Kidney (tissue), 14 donors: Measurements from ENCODE around the gene RPS18. TPM values are rescaled to one million over a fixed set of nuclear protein-coding genes. Genes with fewer than 3 reads are reported as not detected.
A peak's percentile ranks its signal among the peaks of the same experiment; 100 is the strongest.
"Not testable (repeated sequence)": the region's sequence is repeated elsewhere in the genome, so short reads cannot be mapped to it uniquely, and the experiment has no call there.

Experiments
- DNase-seq, 5 donors: peaks; one replicate each; pipeline ENCODE4 v3.0.0-alpha.2; 2013 to 2020
- FAIRE-seq: peaks from 2 replicates; lab custom pipeline; 2012; peaks lifted over from hg19 to GRCh38; lab: Jason Lieb, UNC
- H3K27ac ChIP-seq, 2 donors: one replicate each; pipeline ENCODE4 v1.7.0; 2013; ENCODE audit warnings: low read depth in 2 of 2, low read length in 2 of 2, inconsistent platforms in 1 of 2
- H3K27me3 ChIP-seq: one replicate; pipeline ENCODE4 v1.7.1; 2013; ENCODE audit warnings: low read length, inconsistent platforms; ENCODE audit not compliant: control insufficient read depth, insufficient read depth
- H3K36me3 ChIP-seq, 3 donors: one replicate each; pipeline versions ENCODE4 v1.7.0 to v1.7.1; 2013; ENCODE audit warnings: low read length in 3 of 3, control low read depth in 1 of 3, inconsistent platforms in 1 of 3; ENCODE audit not compliant: insufficient read depth in 3 of 3, control insufficient read depth in 2 of 3
- H3K4me1 ChIP-seq, 3 donors: one replicate each; pipeline versions ENCODE4 v1.7.0 to v1.7.1; 2013; ENCODE audit warnings: low read length in 3 of 3, inconsistent platforms in 1 of 3, low read depth in 1 of 3; ENCODE audit not compliant: control insufficient read depth in 2 of 3, insufficient read depth in 2 of 3
- H3K4me3 ChIP-seq, 3 donors: one replicate each; pipeline versions ENCODE4 v1.7.0 to v1.8.1; 2013; ENCODE audit warnings: low read length in 3 of 3, control low read depth in 1 of 3, inconsistent platforms in 1 of 3
- H3K9ac ChIP-seq, 3 donors: one replicate each; pipeline versions ENCODE4 v1.7.0 to v1.7.1; 2013; ENCODE audit warnings: low read length in 3 of 3, control low read depth in 1 of 3, inconsistent platforms in 1 of 3
- H3K9me3 ChIP-seq, 3 donors: one replicate each; pipeline versions ENCODE4 v1.7.0 to v1.7.1; 2013; ENCODE audit warnings: low read length in 3 of 3, control low read depth in 1 of 3, inconsistent platforms in 1 of 3; ENCODE audit not compliant: control insufficient read depth in 2 of 3, insufficient read depth in 1 of 3
- CTCF ChIP-seq: IDR thresholded peaks from 3 replicates; pipeline ENCODE4 v1.5.1; 2012; ENCODE audit warnings: mild to moderate bottlenecking, moderate library complexity, borderline replicate concordance; ENCODE audit not compliant: insufficient read depth; ENCODE audit errors: extremely low read depth
- intact Hi-C: fragments of 100-400 bp; cut with DNase I; formaldehyde crosslinking; loops from one replicate; pipeline ENCODE4 v1.11.1; 2022
- polyA plus RNA-seq: library from polyadenylated mRNA; stranded (reverse); fragments of 350-450 nt; fragmentation: Illumina TruSeq; extraction: RNeasy Lipid Tissue Mini Kit (QIAGEN cat#74804); gene quantifications from one replicate; pipeline ENCODE4 v1.2.3, GENCODE V29; 2014; ENCODE audit warnings: low read depth, low replicate concordance; ENCODE audit not compliant: insufficient read depth
- total RNA-seq: library from RNA; stranded (reverse); fragmentation: NEBNext Ultra II Directional; extraction: Animal tissue kit (Norgen Biotek cat#: 25700); gene quantifications from one replicate; pipeline ENCODE4 v1.2.1, GENCODE V29; 2021
- donor health status: control.
- donor health status: control.
- donor health status: control.
- donor health status: control.
- donor health status: control.
- donor health status: DM: yes; HTN: yes; CAD: no.
- donor health status: Normal renal cell carcinoma (clear cell type).

The RPS18 gene
- total and polyA plus RNA-seq, 2 donors from 2014 or later: 1,706 to 2,618 TPM

GRCh38 chr6:33279971-33280511 lies 8.2 kb downstream of the RPS18 start:
- TF ChIP-seq CTCF: peak; percentile 29
- no peak overlapping the region for H3K4me3 ChIP-seq
- H3K27ac ChIP-seq: no peak overlapping the region
- H3K36me3 ChIP-seq: peaks cover 2 to 23% (median 15%) of the 10 kb centered on the region in 3 donors
- DNase-seq (peak; percentile 56 to 72 (median 67)), FAIRE-seq (no peak)
- H3K9ac ChIP-seq: no peak overlapping the region
- H3K9me3 ChIP-seq: no peaks in the 10 kb centered on the region
- peaks cover 0 to 13% (median 0%) of the 10 kb centered on the region in 3 donors for H3K4me1 ChIP-seq
- H3K27me3 ChIP-seq: no peaks in the 10 kb centered on the region
- intact Hi-C loops: no loop called here

DNA sequence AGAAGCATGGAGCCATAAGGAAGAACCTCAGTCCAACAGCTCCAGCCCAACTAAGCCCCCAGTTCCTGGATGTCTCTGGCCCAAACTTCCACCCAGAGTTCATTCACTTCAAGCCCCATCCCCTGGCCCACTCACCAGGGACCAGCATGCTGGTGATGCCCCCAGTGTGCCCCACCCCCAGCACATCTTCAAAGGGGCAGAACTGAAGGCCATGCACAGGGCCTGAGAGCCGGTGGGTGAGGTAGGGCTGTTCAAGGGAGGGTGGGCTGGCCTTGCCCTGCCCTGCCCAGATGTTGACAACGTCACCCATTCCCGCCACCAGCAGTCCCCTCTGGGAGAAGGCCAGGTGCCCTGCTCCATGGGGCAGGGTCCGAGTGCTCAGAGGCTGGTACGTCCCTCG lies 8.7 kb downstream of the RPS18 start:
- no peak overlapping the region for H3K9ac ChIP-seq
- H3K9me3 ChIP-seq: no peaks in the 10 kb centered on the region
- DNase-seq (peak in 1 of 5 donors; percentile 68), FAIRE-seq (no peak)
- intact Hi-C loops: no loop called here
- H3K36me3 ChIP-seq: peaks cover 2 to 23% (median 11%) of the 10 kb centered on the region in 3 donors
- no peak overlapping the region for H3K27ac ChIP-seq
- no peaks in the 10 kb centered on the region for H3K27me3 ChIP-seq
- H3K4me1 ChIP-seq: peaks cover 0 to 13% (median 0%) of the 10 kb centered on the region in 3 donors
- TF ChIP-seq CTCF: no peak
- no peak overlapping the region for H3K4me3 ChIP-seq

DNA sequence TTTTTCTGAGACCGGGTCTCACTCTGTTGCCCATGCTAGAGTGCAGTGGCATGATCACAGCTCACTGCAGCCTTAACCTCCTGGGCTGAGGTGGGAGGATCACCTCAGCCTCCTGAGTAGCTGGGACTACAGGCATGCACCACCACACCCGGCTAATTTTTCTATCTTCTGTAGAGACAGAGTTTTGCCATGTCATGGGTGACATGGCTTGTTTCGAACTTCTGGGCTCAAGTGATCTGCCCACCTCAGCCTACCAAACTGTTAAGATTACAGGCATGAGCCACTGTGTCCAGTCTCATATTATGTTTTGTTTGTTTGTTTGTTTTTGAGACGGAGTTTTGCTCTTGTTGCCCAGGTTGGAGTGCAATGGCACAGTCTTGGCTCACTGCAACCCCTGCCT lies 13.3 kb downstream of the RPS18 start:
- intact Hi-C loops, DNase-seq, H3K27me3 ChIP-seq, H3K9ac ChIP-seq, H3K27ac ChIP-seq, H3K9me3 ChIP-seq, FAIRE-seq, H3K4me3 ChIP-seq: not testable (repeated sequence)
- Histone ChIP-seq H3K4me1 (peaks cover 0 to 13% (median 10%) of the 10 kb centered on the region in 3 donors), H3K36me3 (peaks cover 2 to 27% (median 9%) of the 10 kb centered on the region in 3 donors)

DNA sequence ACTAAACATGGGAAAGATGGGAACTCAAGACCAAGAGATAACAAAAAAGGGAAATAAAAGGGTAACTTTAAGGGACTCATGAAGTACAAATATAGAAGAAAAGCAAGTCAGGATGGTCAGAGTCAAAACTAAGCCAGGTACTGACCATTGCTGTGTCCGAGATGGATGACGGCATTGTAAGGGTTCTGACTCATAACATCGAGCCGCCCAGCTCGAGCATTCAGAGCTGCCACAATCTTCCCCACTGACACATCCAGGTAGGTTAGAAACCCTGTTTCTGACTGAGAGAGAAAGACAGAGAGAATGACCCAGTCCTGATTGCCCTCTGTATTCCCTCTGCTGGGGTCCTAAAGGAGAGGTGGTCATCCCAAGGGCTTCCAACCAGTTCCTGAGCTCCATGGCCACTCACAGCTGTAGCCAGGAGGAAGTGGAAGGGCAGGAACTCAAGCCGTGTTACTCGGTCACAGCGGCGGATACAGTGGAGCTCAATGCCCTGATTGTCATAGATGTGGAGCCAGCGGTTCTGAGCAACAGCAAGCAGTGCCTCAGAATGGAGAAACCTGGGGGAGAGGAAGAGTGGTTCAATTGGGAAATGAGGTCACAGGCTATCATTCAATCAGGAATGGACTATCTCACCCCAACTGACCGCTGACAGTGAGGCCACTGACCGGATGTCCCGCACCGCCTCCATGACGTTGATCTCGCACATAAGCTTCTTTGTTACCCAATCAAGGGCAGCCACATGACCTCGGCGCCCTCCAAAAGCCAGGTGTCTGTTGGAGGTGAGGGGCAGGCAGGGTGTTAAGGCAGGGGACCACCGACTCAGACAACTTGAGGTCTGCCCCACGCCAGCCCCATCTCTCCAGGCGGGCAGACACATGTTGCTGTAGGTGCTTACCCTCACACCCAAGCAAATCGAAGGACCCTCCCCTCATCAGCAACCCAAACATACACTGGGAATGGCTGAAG lies 15.4 kb downstream of the RPS18 start:
- DNase-seq (peak in 1 of 5 donors; percentile 61), FAIRE-seq (no peak)
- intact Hi-C loops: no loop called here
- Histone ChIP-seq H3K9me3 (no peaks in the 10 kb centered on the region), H3K27ac (no peak overlapping the region), H3K27me3 (no peaks in the 10 kb centered on the region), H3K36me3 (peaks cover 2 to 28% (median 7%) of the 10 kb centered on the region in 3 donors), H3K9ac (no peak overlapping the region), H3K4me1 (peaks cover 0 to 16% (median 14%) of the 10 kb centered on the region in 3 donors), H3K4me3 (no peak overlapping the region)
- TF ChIP-seq CTCF: no peak
